ENCODE results near the gene CROCC2.

The CROCC2 gene

DNA sequence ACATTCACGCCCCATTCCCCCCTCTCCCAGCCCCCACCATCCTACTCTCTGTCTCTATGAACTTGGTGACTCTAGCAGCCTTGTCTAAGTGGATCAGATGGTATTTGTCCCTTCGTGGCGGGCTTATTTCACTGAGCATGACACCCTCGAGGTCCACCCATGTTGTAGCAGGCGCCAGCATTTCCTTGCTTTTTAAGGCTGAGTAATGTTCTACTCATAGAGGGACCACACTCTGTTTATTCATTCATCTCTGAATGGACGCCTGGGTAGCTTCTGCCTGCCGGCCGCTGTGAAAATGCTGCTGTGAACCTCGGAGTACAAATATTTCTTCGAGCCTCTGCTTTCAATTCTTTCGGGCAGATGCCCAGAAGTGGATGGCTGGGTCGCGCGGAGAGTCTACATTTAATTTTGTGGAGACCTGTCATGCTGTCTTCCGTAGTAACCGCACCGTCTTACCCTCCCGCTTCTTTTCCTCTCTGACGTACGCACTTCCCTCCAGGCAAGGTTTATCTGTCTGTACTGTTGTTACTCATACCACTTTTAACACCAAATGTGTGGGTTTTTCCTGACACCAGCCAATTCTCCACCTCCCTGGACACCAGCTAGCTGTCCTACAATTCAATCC is 5.6 kb downstream of the CROCC2 start:
- H3K27me3 ChIP-seq (replicated peaks in 2 of 5; ENCODE audit: control insufficient read depth in 4 of 5, insufficient read depth in 5 of 5, low read length in 4 of 5): peaks cover 0 to 28% (median 6%) of the 10 kb centered on the region in 5 experiments
- WGBS (ENCODE audit: insufficient coverage): 82% methylated on average over 19 of the region's 20 CpGs

DNA sequence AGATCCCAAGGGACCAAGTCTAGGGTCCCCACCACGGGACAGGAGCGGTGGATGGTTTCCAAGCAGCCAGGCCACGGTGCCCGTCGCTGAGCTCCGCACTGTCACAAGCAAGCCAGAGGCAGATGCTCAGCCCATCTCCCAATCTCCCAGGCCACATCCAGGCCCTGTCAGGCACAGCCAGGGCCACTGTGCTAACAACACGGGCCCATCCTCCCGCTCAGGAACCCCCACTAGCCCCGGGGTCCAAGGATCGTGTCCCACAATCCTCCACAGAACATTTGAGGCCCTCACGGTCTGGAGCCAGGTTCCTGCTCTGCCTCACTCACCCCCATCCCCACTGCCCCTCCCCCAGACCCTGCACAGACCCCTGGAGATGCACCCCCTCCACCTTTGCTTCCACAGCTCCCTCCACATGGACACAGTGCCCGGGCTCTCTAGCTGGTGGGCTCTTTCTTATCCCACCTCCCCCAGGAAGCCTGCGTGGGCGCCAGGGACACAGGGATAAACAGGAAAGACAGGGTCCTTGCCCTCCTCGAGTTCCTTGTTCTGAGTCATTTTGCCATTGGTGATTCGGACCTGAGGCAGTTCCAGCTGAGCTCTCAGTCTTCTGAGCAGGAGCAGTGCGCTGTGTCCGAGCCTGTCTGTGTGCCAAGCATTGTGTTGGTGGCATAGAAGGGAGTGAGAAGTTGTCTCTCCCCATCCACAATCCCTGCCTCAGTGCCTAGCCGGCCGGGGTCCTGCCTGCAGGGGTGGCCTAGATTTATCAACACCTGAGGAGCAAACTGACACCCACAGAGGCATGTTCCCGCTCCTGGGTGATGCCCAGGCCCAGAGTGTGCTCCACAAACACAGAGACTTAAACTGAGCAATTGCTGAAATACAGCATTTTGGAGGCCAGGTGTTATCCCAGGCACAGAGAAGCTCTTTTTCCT is 7.0 kb downstream of the CROCC2 start:
- Histone ChIP-seq H3K4me1 (ENCODE audit: control extremely low read depth in 1 of 4, control insufficient read depth in 4 of 4, insufficient read depth in 4 of 4, low read length in 3 of 4) (peaks cover 0 to 13% (median 4%) of the 10 kb centered on the region in 4 experiments), H3K4me3 (ENCODE audit: control insufficient read depth in 1 of 7, extremely low read depth in 1 of 7, insufficient read depth in 4 of 7, low read depth in 2 of 7, low read length in 6 of 7) (no peak overlapping the region), H3K27ac (ENCODE audit: insufficient read depth in 1 of 2, low read depth in 1 of 2, low read length in 2 of 2, poor library complexity in 1 of 2, severe bottlenecking in 2 of 2) (no peak overlapping the region), H3K36me3 (ENCODE audit: control insufficient read depth in 4 of 4, insufficient read depth in 4 of 4, low read length in 3 of 4) (no peaks in the 10 kb centered on the region), H3K9me3 (ENCODE audit: control extremely low read depth in 1 of 5, control insufficient read depth in 4 of 5, insufficient read depth in 2 of 5, low read depth in 1 of 5, low read length in 4 of 5) (no peaks in the 10 kb centered on the region), H3K27me3 (replicated peaks in 2 of 5; ENCODE audit: control insufficient read depth in 4 of 5, insufficient read depth in 5 of 5, low read length in 4 of 5) (peaks cover 0 to 22% (median 6%) of the 10 kb centered on the region in 5 experiments)
- ChIA-PET CTCF (interaction anchor here (0.8 to 1.7 kb wide), 10 partner anchors 14 to 217 kb away, joined by 3 to 8 read pairs (median 3); no protein-coding TSS in a partner anchor), POLR2A (no interaction called here)
- 93% methylated on average over 12 of the region's 21 CpGs for WGBS (ENCODE audit: insufficient coverage)
- DNase-seq: no peak

More for the DNA sequence above, 5.6 kb downstream of the CROCC2 start:
- peaks cover 0 to 13% (median 4%) of the 10 kb centered on the region in 4 experiments for H3K4me1 ChIP-seq (ENCODE audit: control extremely low read depth in 1 of 4, control insufficient read depth in 4 of 4, insufficient read depth in 4 of 4, low read length in 3 of 4)
- DNase-seq: peak in 1 of 3 donors; percentile 23
- H3K27ac ChIP-seq (ENCODE audit: insufficient read depth in 1 of 2, low read depth in 1 of 2, low read length in 2 of 2, poor library complexity in 1 of 2, severe bottlenecking in 2 of 2): no peak overlapping the region
- H3K4me3 ChIP-seq (ENCODE audit: control insufficient read depth in 1 of 7, extremely low read depth in 1 of 7, insufficient read depth in 4 of 7, low read depth in 2 of 7, low read length in 6 of 7): no peak overlapping the region
- ChIA-PET POLR2A (interaction anchor here (0.5 kb wide), 1 partner anchor 47 kb away, joined by 3 read pairs; no protein-coding TSS in a partner anchor), CTCF (interaction anchor here (1.3 to 1.7 kb wide), 4 partner anchors 12 to 151 kb away, joined by 3 to 8 read pairs (median 3); no protein-coding TSS in a partner anchor)
- no peaks in the 10 kb centered on the region for H3K36me3 ChIP-seq (ENCODE audit: control insufficient read depth in 4 of 4, insufficient read depth in 4 of 4, low read length in 3 of 4)
- H3K9me3 ChIP-seq (ENCODE audit: control extremely low read depth in 1 of 5, control insufficient read depth in 4 of 5, insufficient read depth in 2 of 5, low read depth in 1 of 5, low read length in 4 of 5): no peaks in the 10 kb centered on the region

DNA sequence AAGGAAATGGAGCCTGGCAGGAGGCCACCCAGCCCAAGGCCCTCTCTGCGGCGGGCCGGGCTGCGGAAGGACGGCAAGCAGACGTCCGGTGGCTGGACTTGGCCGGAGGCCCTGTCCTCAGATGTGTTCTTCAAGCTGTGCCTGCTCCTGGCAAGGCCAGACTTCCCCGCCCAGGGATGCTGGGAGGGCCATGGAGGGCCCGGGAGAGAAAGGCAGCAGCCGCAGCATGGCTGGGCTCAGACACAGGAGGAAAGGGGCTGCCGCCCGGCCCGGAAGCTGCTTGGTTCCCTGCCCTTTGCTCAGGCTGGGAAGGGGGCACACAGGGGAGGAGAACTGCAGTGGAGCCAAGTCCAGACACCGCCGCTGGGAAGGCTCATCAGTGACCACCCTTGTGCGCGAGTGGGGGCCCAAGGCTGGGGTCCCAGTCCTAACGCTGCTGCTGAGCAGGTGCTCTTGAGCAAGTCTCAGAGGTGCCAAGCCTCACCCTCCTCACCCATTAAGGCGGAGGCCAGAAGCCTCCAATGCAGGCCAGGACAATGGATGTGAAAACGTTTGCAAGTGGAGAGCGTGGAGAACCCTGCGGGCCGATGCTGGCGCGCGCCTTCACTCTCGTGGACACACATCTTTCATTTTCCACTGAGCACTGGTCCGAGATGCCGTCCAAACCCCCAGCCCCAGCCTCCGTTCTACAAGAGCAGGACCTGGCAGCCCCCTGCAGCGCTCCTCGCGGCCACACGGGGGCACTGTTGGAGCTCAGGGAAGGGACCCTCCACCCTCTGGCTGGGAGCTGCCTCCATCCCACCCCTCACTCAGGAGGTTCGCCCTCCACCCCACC is 7.9 kb downstream of the CROCC2 start:
- peak; percentile 52 to 65 (median 63) for DNase-seq
- no peaks in the 10 kb centered on the region for H3K9me3 ChIP-seq (ENCODE audit: control extremely low read depth in 1 of 5, control insufficient read depth in 4 of 5, insufficient read depth in 2 of 5, low read depth in 1 of 5, low read length in 4 of 5)
- H3K36me3 ChIP-seq (ENCODE audit: control insufficient read depth in 4 of 4, insufficient read depth in 4 of 4, low read length in 3 of 4): no peaks in the 10 kb centered on the region
- H3K27me3 ChIP-seq (replicated peaks in 2 of 5; ENCODE audit: control insufficient read depth in 4 of 5, insufficient read depth in 5 of 5, low read length in 4 of 5): peaks cover 0 to 22% (median 6%) of the 10 kb centered on the region in 5 experiments
- ChIA-PET CTCF (interaction anchor here (0.6 to 1.7 kb wide), 15 partner anchors 9 to 216 kb away, joined by 3 to 8 read pairs (median 3); partner anchors contain the start of gene SNED1), POLR2A (no interaction called here)
- 39% methylated on average over 18 of the region's 36 CpGs for WGBS (ENCODE audit: insufficient coverage)
- no peak overlapping the region for H3K27ac ChIP-seq (ENCODE audit: insufficient read depth in 1 of 2, low read depth in 1 of 2, low read length in 2 of 2, poor library complexity in 1 of 2, severe bottlenecking in 2 of 2)
- H3K4me3 ChIP-seq (ENCODE audit: control insufficient read depth in 1 of 7, extremely low read depth in 1 of 7, insufficient read depth in 4 of 7, low read depth in 2 of 7, low read length in 6 of 7): no peak overlapping the region
- peaks cover 0 to 13% (median 4%) of the 10 kb centered on the region in 4 experiments for H3K4me1 ChIP-seq (ENCODE audit: control extremely low read depth in 1 of 4, control insufficient read depth in 4 of 4, insufficient read depth in 4 of 4, low read length in 3 of 4)

DNA sequence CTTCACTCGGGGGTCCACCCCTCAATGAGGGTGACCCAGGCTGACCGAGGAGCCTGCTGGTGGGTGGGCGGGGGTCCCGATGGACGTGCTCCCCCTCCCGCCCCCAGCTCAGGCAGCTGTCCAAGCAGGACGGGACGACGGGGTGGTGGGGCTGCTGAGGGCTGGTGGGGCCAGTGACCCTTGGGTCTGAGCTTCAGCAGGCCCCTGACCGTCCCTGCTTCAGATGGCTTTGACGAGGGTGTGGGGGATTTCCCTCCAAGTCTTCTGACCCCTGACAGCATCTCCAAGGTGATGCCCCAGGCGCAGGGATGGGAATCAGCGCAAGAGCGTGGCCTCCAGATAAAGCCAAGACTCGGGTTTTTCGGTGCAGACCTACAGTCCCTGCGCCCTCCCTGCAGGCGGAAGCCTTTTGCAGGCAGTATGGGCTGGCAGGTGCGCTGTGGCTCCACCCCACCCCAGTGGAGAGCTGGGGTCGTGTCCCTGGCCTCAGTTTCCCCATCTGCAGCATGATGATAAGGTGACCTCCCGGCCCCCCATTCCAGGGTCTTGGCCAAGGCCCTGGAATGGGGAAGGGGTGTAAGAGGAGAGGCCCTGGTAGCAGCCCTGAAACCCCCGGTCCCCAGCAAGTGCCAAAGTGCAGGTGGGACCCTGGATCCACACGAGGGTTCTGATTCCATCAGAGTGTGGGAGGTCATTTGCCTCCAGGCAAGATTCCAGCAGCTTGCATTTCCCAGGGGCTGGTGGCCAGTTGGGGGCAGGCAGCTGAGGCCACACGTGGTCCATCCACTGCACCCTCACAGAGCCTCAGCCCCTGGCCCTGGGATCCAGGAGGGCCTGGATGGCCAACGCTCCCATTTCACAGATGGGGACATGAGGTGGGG is 8.7 kb downstream of the CROCC2 start:
- peaks cover 0 to 22% (median 6%) of the 10 kb centered on the region in 5 experiments for H3K27me3 ChIP-seq (replicated peaks in 2 of 5; ENCODE audit: control insufficient read depth in 4 of 5, insufficient read depth in 5 of 5, low read length in 4 of 5)
- WGBS (ENCODE audit: insufficient coverage): 83% methylated on average over 15 of the region's 25 CpGs
- no peaks in the 10 kb centered on the region for H3K36me3 ChIP-seq (ENCODE audit: control insufficient read depth in 4 of 4, insufficient read depth in 4 of 4, low read length in 3 of 4)
- ChIA-PET CTCF (interaction anchor here (0.6 to 1.6 kb wide), 11 partner anchors 10 to 215 kb away, joined by 3 to 7 read pairs (median 3); partner anchors contain the start of gene SNED1), POLR2A (no interaction called here)
- H3K27ac ChIP-seq (ENCODE audit: insufficient read depth in 1 of 2, low read depth in 1 of 2, low read length in 2 of 2, poor library complexity in 1 of 2, severe bottlenecking in 2 of 2): no peak overlapping the region
- no peak overlapping the region for H3K4me3 ChIP-seq (ENCODE audit: control insufficient read depth in 1 of 7, extremely low read depth in 1 of 7, insufficient read depth in 4 of 7, low read depth in 2 of 7, low read length in 6 of 7)
- H3K4me1 ChIP-seq (ENCODE audit: control extremely low read depth in 1 of 4, control insufficient read depth in 4 of 4, insufficient read depth in 4 of 4, low read length in 3 of 4): peaks cover 0 to 13% (median 4%) of the 10 kb centered on the region in 4 experiments
- no peaks in the 10 kb centered on the region for H3K9me3 ChIP-seq (ENCODE audit: control extremely low read depth in 1 of 5, control insufficient read depth in 4 of 5, insufficient read depth in 2 of 5, low read depth in 1 of 5, low read length in 4 of 5)
- no peak for DNase-seq

DNA sequence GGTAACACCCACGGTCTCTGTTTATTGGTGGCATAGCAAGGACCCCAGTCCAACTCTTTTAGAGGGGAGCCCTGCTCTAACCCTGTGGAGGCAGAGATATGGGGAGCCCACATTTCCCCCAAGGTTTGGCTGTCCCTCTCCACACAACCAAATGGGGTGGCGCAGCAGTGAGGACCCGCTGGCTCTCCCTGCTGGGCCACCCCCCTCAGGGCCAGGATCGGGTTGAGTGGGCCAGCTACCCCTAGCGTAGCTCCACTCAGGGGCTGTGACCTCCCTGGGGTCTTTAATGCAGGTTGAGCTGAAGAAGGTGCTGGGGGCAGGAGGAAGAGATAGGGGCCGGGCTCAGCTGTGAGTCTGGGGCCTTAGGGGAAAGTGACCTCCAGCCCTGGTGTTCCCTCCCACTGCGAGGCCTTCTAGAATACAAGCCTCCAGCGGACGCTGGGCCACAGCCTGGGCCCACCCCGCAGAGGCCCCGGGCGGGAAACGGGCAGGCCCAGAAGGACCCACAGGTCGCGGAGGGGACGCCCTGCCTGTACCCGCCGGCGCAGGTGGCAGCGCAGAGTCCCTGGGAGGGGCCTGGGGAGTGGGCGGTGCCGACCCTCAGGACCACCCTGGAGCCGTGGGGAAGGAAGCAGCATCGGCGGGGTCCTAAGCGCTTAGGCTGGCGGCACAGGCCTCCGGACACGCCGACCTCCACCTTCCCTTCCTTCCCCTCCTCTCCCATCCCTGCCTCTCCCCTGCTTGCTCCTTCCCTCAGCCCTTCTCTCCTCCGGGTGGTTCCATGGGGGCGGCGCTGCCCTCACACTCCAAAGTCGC is 9.6 kb downstream of the CROCC2 start:
- peak overlapping the region in 4 of 7 experiments; percentile 10 to 68 (median 45) for H3K4me3 ChIP-seq (ENCODE audit: control insufficient read depth in 1 of 7, extremely low read depth in 1 of 7, insufficient read depth in 4 of 7, low read depth in 2 of 7, low read length in 6 of 7)

More for the DNA sequence above, 9.6 kb downstream of the CROCC2 start:
- no peak overlapping the region for H3K27ac ChIP-seq (ENCODE audit: insufficient read depth in 1 of 2, low read depth in 1 of 2, low read length in 2 of 2, poor library complexity in 1 of 2, severe bottlenecking in 2 of 2)
- ChIA-PET POLR2A (no interaction called here), CTCF (interaction anchor here (1.2 to 1.5 kb wide), 3 partner anchors 12 to 90 kb away, joined by 3 to 5 read pairs (median 4); no protein-coding TSS in a partner anchor)
- peaks cover 0 to 13% (median 4%) of the 10 kb centered on the region in 4 experiments for H3K4me1 ChIP-seq (ENCODE audit: control extremely low read depth in 1 of 4, control insufficient read depth in 4 of 4, insufficient read depth in 4 of 4, low read length in 3 of 4)
- no peaks in the 10 kb centered on the region for H3K36me3 ChIP-seq (ENCODE audit: control insufficient read depth in 4 of 4, insufficient read depth in 4 of 4, low read length in 3 of 4)
- 25% methylated on average over 23 of the region's 34 CpGs for WGBS (ENCODE audit: insufficient coverage)
- DNase-seq: peak in 2 of 3 donors; percentile 31 to 44
- no peaks in the 10 kb centered on the region for H3K9me3 ChIP-seq (ENCODE audit: control extremely low read depth in 1 of 5, control insufficient read depth in 4 of 5, insufficient read depth in 2 of 5, low read depth in 1 of 5, low read length in 4 of 5)
- peaks cover 0 to 22% (median 6%) of the 10 kb centered on the region in 5 experiments for H3K27me3 ChIP-seq (replicated peaks in 2 of 5; ENCODE audit: control insufficient read depth in 4 of 5, insufficient read depth in 5 of 5, low read length in 4 of 5)
